Measurements from ENCODE around the gene GIT1. TPM values are rescaled to one million over a fixed set of nuclear protein-coding genes. Genes with fewer than 3 reads are reported as not detected.

Gene GIT1
- total and polyA plus RNA-seq, 2 experiments from 2014 or later, result 15.9 to 60.9 TPM

DNA sequence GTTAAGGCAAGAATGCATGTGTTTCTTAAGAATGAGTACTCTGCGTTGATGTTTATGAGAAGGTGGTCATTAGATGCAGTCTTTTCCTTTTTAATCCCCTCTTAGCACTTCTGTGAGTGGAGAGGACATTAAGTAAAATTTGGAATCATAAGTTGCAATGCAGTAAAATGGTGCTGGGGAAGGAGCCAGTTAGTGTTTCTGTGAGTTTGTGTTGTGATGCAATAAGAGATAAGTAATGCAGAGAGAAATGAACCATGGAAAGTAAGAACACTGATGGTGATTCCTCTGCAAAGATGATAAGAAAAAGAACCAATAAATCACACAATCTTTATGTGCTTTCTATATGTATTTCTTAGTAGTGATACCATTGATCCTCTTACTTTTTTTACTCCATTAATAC, 42.6 kb downstream of the GIT1 start:
- Mint-ChIP-seq H3K4me3 (no peak overlapping the region), H3K27ac (peak overlapping the region; percentile 67), H3K27me3 (ENCODE audit: insufficient read depth, low read depth, poor library complexity) (peaks cover 1% of the 10 kb centered on the region), H3K9me3 (no peaks in the 10 kb centered on the region), H3K36me3 (ENCODE audit: low read depth) (peaks cover 14% of the 10 kb centered on the region), H3K4me1 (peaks cover 13% of the 10 kb centered on the region; the same call in 2 of the 3 replicates)
- no peak overlapping the region for H2AFZ ChIP-seq
- no peaks in the 10 kb centered on the region for H3K9me2 ChIP-seq (ENCODE audit: insufficient read depth)
- peaks cover 19% of the 10 kb centered on the region for H3K4me1 ChIP-seq (ENCODE audit: insufficient read depth)
- H3K27me3 ChIP-seq (ENCODE audit: insufficient read depth), result no peaks in the 10 kb centered on the region
- no peaks in the 10 kb centered on the region for H3F3A ChIP-seq (replicated peaks; ENCODE audit: low read depth)
- ATAC-seq, result no peak
- no peaks in the 10 kb centered on the region for H3K79me2 ChIP-seq (replicated peaks; ENCODE audit: insufficient read depth)
- peak overlapping the region; percentile 60; the same call in 1 of the 2 replicates for H3K27ac ChIP-seq (ENCODE audit: low read depth)
- peaks cover 14% of the 10 kb centered on the region; the same call in 1 of the 2 replicates for H3K36me3 ChIP-seq (ENCODE audit: insufficient read depth)
- TF ChIP-seq ZNF331 (CRISPR knock-in tag; IDR thresholded peaks at IDR 0.05; ENCODE audit: low read depth), result no peak
- TF ChIP-seq, protein P1, sequence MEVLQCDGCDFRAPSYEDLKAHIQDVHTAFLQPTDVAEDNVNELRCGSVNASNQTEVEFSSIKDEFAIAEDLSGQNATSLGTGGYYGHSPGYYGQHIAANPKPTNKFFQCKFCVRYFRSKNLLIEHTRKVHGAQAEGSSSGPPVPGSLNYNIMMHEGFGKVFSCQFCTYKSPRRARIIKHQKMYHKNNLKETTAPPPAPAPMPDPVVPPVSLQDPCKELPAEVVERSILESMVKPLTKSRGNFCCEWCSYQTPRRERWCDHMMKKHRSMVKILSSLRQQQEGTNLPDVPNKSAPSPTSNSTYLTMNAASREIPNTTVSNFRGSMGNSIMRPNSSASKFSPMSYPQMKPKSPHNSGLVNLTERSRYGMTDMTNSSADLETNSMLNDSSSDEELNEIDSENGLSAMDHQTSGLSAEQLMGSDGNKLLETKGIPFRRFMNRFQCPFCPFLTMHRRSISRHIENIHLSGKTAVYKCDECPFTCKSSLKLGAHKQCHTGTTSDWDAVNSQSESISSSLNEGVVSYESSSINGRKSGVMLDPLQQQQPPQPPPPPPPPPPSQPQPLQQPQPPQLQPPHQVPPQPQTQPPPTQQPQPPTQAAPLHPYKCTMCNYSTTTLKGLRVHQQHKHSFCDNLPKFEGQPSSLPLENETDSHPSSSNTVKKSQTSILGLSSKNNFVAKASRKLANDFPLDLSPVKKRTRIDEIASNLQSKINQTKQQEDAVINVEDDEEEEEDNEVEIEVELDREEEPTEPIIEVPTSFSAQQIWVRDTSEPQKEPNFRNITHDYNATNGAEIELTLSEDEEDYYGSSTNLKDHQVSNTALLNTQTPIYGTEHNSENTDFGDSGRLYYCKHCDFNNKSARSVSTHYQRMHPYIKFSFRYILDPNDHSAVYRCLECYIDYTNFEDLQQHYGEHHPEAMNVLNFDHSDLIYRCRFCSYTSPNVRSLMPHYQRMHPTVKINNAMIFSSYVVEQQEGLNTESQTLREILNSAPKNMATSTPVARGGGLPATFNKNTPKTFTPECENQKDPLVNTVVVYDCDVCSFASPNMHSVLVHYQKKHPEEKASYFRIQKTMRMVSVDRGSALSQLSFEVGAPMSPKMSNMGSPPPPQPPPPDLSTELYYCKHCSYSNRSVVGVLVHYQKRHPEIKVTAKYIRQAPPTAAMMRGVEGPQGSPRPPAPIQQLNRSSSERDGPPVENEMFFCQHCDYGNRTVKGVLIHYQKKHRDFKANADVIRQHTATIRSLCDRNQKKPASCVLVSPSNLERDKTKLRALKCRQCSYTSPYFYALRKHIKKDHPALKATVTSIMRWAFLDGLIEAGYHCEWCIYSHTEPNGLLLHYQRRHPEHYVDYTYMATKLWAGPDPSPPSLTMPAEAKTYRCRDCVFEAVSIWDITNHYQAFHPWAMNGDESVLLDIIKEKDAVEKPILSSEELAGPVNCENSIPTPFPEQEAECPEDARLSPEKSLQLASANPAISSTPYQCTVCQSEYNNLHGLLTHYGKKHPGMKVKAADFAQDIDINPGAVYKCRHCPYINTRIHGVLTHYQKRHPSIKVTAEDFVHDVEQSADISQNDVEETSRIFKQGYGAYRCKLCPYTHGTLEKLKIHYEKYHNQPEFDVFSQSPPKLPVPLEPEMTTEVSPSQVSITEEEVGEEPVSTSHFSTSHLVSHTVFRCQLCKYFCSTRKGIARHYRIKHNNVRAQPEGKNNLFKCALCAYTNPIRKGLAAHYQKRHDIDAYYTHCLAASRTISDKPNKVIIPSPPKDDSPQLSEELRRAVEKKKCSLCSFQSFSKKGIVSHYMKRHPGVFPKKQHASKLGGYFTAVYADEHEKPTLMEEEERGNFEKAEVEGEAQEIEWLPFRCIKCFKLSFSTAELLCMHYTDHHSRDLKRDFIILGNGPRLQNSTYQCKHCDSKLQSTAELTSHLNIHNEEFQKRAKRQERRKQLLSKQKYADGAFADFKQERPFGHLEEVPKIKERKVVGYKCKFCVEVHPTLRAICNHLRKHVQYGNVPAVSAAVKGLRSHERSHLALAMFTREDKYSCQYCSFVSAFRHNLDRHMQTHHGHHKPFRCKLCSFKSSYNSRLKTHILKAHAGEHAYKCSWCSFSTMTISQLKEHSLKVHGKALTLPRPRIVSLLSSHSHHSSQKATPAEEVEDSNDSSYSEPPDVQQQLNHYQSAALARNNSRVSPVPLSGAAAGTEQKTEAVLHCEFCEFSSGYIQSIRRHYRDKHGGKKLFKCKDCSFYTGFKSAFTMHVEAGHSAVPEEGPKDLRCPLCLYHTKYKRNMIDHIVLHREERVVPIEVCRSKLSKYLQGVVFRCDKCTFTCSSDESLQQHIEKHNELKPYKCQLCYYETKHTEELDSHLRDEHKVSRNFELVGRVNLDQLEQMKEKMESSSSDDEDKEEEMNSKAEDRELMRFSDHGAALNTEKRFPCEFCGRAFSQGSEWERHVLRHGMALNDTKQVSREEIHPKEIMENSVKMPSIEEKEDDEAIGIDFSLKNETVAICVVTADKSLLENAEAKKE (CRISPR knock-in tag; IDR thresholded peaks at IDR 0.05), result no peak
- TF ChIP-seq NANOG (IDR thresholded peaks at IDR 0.05; ENCODE audit: borderline replicate concordance), result no peak
- no peak for TF ChIP-seq JUNB (IDR thresholded peaks at IDR 0.05; ENCODE audit: unreplicated experiment)
- no peak for TF ChIP-seq ZNF114 (CRISPR knock-in tag; IDR thresholded peaks at IDR 0.05)
- no peak for TF ChIP-seq POLR2AphosphoS5 (IDR thresholded peaks at IDR 0.05; ENCODE audit: low read depth)
- TF ChIP-seq CREB1 (CRISPR knock-in tag; IDR thresholded peaks at IDR 0.05; ENCODE audit: low read depth), result no peak
- TF ChIP-seq, protein P2, sequence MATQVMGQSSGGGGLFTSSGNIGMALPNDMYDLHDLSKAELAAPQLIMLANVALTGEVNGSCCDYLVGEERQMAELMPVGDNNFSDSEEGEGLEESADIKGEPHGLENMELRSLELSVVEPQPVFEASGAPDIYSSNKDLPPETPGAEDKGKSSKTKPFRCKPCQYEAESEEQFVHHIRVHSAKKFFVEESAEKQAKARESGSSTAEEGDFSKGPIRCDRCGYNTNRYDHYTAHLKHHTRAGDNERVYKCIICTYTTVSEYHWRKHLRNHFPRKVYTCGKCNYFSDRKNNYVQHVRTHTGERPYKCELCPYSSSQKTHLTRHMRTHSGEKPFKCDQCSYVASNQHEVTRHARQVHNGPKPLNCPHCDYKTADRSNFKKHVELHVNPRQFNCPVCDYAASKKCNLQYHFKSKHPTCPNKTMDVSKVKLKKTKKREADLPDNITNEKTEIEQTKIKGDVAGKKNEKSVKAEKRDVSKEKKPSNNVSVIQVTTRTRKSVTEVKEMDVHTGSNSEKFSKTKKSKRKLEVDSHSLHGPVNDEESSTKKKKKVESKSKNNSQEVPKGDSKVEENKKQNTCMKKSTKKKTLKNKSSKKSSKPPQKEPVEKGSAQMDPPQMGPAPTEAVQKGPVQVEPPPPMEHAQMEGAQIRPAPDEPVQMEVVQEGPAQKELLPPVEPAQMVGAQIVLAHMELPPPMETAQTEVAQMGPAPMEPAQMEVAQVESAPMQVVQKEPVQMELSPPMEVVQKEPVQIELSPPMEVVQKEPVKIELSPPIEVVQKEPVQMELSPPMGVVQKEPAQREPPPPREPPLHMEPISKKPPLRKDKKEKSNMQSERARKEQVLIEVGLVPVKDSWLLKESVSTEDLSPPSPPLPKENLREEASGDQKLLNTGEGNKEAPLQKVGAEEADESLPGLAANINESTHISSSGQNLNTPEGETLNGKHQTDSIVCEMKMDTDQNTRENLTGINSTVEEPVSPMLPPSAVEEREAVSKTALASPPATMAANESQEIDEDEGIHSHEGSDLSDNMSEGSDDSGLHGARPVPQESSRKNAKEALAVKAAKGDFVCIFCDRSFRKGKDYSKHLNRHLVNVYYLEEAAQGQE (IDR thresholded peaks at IDR 0.05; ENCODE audit: unreplicated experiment), result no peak
- TF ChIP-seq, protein P3, sequence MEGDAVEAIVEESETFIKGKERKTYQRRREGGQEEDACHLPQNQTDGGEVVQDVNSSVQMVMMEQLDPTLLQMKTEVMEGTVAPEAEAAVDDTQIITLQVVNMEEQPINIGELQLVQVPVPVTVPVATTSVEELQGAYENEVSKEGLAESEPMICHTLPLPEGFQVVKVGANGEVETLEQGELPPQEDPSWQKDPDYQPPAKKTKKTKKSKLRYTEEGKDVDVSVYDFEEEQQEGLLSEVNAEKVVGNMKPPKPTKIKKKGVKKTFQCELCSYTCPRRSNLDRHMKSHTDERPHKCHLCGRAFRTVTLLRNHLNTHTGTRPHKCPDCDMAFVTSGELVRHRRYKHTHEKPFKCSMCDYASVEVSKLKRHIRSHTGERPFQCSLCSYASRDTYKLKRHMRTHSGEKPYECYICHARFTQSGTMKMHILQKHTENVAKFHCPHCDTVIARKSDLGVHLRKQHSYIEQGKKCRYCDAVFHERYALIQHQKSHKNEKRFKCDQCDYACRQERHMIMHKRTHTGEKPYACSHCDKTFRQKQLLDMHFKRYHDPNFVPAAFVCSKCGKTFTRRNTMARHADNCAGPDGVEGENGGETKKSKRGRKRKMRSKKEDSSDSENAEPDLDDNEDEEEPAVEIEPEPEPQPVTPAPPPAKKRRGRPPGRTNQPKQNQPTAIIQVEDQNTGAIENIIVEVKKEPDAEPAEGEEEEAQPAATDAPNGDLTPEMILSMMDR (conservative IDR thresholded peaks at IDR 0.05; ENCODE audit: low read depth in 2 of 2), result no peak
- TF ChIP-seq EZH2 (IDR thresholded peaks at IDR 0.05; ENCODE audit: low read depth, unreplicated experiment), result no peak
- no peak for TF ChIP-seq EZH2phosphoT487 (IDR thresholded peaks at IDR 0.05; ENCODE audit: unreplicated experiment)
- no peak overlapping the region for H3K4me3 ChIP-seq
- no peaks in the 10 kb centered on the region for H4K20me1 ChIP-seq (replicated peaks; ENCODE audit: insufficient read depth)
- H3K4me2 ChIP-seq, result no peak overlapping the region
- no peak for DNase-seq (ENCODE audit: low spot score)

Measured in GM23338 (cell line).